ENCODE results near the gene ZNF622. TPM values are rescaled to one million over a fixed set of nuclear protein-coding genes. Genes with fewer than 3 reads are reported as not detected.

Gene ZNF622
- total RNA-seq, 1 donor from 2014 or later = 75.5 TPM

- no peak overlapping the region for H3K27ac ChIP-seq
- no peaks in the 10 kb centered on the region for H3K9me3 ChIP-seq
Observed at GRCh38 chr5:16505140-16505891, 39.7 kb upstream of the ZNF622 start.

DNA sequence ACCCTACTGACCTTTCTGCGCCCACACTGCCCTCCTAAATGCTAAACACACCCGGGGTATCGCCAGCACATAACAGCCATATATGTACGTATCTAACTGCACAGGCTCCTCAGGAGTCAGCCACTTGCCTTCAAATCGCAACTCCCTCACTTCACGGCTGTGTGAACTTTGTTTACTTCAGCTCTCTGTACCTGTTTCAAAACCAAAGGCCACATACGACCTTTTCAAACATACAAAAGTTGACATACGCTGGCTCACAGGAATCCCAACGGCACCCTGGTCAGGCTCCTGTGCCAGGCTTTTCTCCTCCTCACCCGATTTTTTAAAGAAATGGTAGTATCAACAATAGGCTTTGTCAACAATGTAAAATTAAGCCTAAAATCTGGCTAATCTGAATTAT is 39.0 kb upstream of the ZNF622 start:
- Histone ChIP-seq H3K36me3 (no peaks in the 10 kb centered on the region), H3K9me3 (no peaks in the 10 kb centered on the region), H3K27me3 (no peaks in the 10 kb centered on the region), H3K27ac (no peak overlapping the region), H3K4me3 (no peak overlapping the region), H3K4me1 (peaks cover 0 to 3% of the 10 kb centered on the region in 2 donors)
- intact Hi-C loops (cut with DNase I) = no loop called here
- no peak for DNase-seq (ENCODE audit: low spot score in 2 of 2)
- TF ChIP-seq CTCF (IDR thresholded peaks at IDR 0.05) = no peak

More at GRCh38 chr5:16505140-16505891, 39.7 kb upstream of the ZNF622 start:
- peaks cover 0 to 3% of the 10 kb centered on the region in 2 donors for H3K4me1 ChIP-seq
- DNase-seq (ENCODE audit: low spot score in 2 of 2) = no peak
- no peak for TF ChIP-seq CTCF (IDR thresholded peaks at IDR 0.05)
- intact Hi-C loops (cut with DNase I) = loop anchor here (5.0 kb wide), 1 partner anchor 42 kb away; no protein-coding TSS in a partner anchor
- no peaks in the 10 kb centered on the region for H3K27me3 ChIP-seq
- no peak overlapping the region for H3K4me3 ChIP-seq
- no peaks in the 10 kb centered on the region for H3K36me3 ChIP-seq

- H3K36me3 ChIP-seq = no peaks in the 10 kb centered on the region
- H3K4me3 ChIP-seq = no peak overlapping the region
- H3K4me1 ChIP-seq = no peaks in the 10 kb centered on the region
- DNase-seq (ENCODE audit: low spot score in 2 of 2) = no peak
- intact Hi-C loops (cut with DNase I) = no loop called here
- H3K9me3 ChIP-seq = no peaks in the 10 kb centered on the region
- H3K27ac ChIP-seq = no peak overlapping the region
- TF ChIP-seq CTCF (IDR thresholded peaks at IDR 0.05) = no peak
- H3K27me3 ChIP-seq = no peaks in the 10 kb centered on the region
Observed at GRCh38 chr5:16502866-16503265, 37.3 kb upstream of the ZNF622 start.

DNA sequence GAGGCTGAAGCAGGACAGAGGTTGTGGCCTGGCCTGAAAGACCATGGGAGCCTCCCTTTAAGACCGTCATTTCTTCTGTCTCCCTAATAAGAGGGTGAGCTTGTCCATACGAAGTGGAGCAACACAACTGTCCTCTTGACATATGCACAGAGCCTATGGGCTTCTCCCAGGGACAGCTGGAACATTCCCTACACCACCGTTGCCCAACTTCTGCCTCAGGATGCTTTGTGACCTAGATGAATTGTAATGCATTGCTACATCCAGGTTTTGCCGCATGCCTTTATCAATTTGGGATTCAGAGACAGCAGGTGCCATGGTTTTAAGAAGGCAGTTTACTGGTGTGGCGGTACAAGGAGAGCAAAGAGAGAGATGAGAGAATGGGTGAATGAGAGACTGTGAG is 34.4 kb upstream of the ZNF622 start:
- Histone ChIP-seq H3K27me3 (no peaks in the 10 kb centered on the region), H3K4me3 (no peak overlapping the region), H3K9me3 (peaks cover 0 to 6% of the 10 kb centered on the region in 2 donors), H3K36me3 (no peaks in the 10 kb centered on the region), H3K27ac (no peak overlapping the region), H3K4me1 (no peaks in the 10 kb centered on the region)
- DNase-seq (ENCODE audit: low spot score in 2 of 2) = no peak
- TF ChIP-seq CTCF (IDR thresholded peaks at IDR 0.05) = no peak
- intact Hi-C loops (cut with DNase I) = no loop called here

GRCh38 chr5:16497546-16497945 is 31.9 kb upstream of the ZNF622 start:
- Histone ChIP-seq H3K27me3 (no peaks in the 10 kb centered on the region), H3K4me1 (no peaks in the 10 kb centered on the region), H3K9me3 (peaks cover 0 to 10% of the 10 kb centered on the region in 2 donors), H3K36me3 (no peaks in the 10 kb centered on the region), H3K4me3 (no peak overlapping the region), H3K27ac (no peak overlapping the region)
- intact Hi-C loops (cut with DNase I) = no loop called here
- DNase-seq (ENCODE audit: low spot score in 2 of 2) = no peak
- TF ChIP-seq CTCF (IDR thresholded peaks at IDR 0.05) = no peak

Measured in ascending aorta (tissue), 2 donors.